Urinary bladder (tissue), 4 donors: Measurements from ENCODE around the gene NT5C1B. TPM values are rescaled to one million over a fixed set of nuclear protein-coding genes. Genes with fewer than 3 reads are reported as not detected.

Source experiments
- DNase-seq: peaks from one replicate; pipeline ENCODE4 v3.0.0-alpha.2; 2015; ENCODE audit errors: extremely low spot score
- H3K27ac ChIP-seq: one replicate; pipeline ENCODE4 v1.5.1; 2013; ENCODE audit warnings: low read depth, mild to moderate bottlenecking, moderate library complexity
- H3K36me3 ChIP-seq: one replicate; pipeline ENCODE4 v1.6.1; 2013; ENCODE audit warnings: mild to moderate bottlenecking, moderate library complexity; ENCODE audit not compliant: insufficient read depth
- H3K4me1 ChIP-seq: one replicate; pipeline ENCODE4 v1.6.1; 2013; ENCODE audit warnings: mild to moderate bottlenecking, moderate library complexity; ENCODE audit not compliant: insufficient read depth
- H3K4me3 ChIP-seq: one replicate; pipeline ENCODE4 v1.5.1; 2013; ENCODE audit warnings: low read depth, low read length
- WGBS: extraction: QIAGEN DNeasy Blood & Tissue Kit; methylation state at CpG from one replicate; pipeline ENCODE4 v1.1.7; 2013; 5-methylcytosine and 5-hydroxymethylcytosine counted together
- polyA plus RNA-seq: library from polyadenylated mRNA; stranded (reverse); fragments of 200-250 nt; gene quantifications from one replicate; pipeline ENCODE4 v1.2.3, GENCODE V29; 2013
- total RNA-seq: library from RNA; depleted of rRNA; stranded (reverse); fragments of >200 nt; gene quantifications from one replicate; pipeline ENCODE4 v1.2.3, GENCODE V29; 2014
- donor health status: healthy with polysubstance abuse.
- donor health status: healthy.

Gene NT5C1B
- total and polyA plus RNA-seq, 2 donors: 0.04 TPM; not detected in 1

- no peaks in the 10 kb centered on the region for H3K4me1 ChIP-seq
- DNase-seq: no peak
- WGBS: 92% methylated on average over 2 of the region's 2 CpGs
Observed at GRCh38 chr2:18592372-18592771, 3.0 kb upstream of the NT5C1B start.

GRCh38 chr2:18588802-18589201 lies 567 bp downstream of the NT5C1B start:
- DNase-seq: no peak
- WGBS: 94% methylated on average over 1 of the region's 1 CpG
- Histone ChIP-seq H3K36me3 (no peaks in the 10 kb centered on the region), H3K27ac (no peak overlapping the region), H3K4me3 (no peak overlapping the region), H3K4me1 (no peaks in the 10 kb centered on the region)

More at GRCh38 chr2:18592372-18592771, 3.0 kb upstream of the NT5C1B start:
- Histone ChIP-seq H3K27ac (no peak overlapping the region), H3K36me3 (no peaks in the 10 kb centered on the region), H3K4me3 (no peak overlapping the region)

- WGBS: 81% methylated on average over 1 of the region's 1 CpG
- Histone ChIP-seq H3K4me3 (no peak overlapping the region), H3K36me3 (no peaks in the 10 kb centered on the region), H3K4me1 (no peaks in the 10 kb centered on the region), H3K27ac (no peak overlapping the region)
- no peak for DNase-seq
Observed at GRCh38 chr2:18588049-18588448, 1.3 kb downstream of the NT5C1B start.

- 96% methylated on average over 3 of the region's 3 CpGs for WGBS
- Histone ChIP-seq H3K27ac (no peak overlapping the region), H3K4me3 (no peak overlapping the region), H3K36me3 (no peaks in the 10 kb centered on the region), H3K4me1 (no peaks in the 10 kb centered on the region)
- DNase-seq: no peak
Observed at GRCh38 chr2:18585526-18585925, 3.8 kb downstream of the NT5C1B start.

- Histone ChIP-seq H3K4me1 (no peaks in the 10 kb centered on the region), H3K27ac (no peak overlapping the region), H3K36me3 (no peaks in the 10 kb centered on the region), H3K4me3 (no peak overlapping the region)
- WGBS: 89% methylated on average over 32 of the region's 32 CpGs
- no peak for DNase-seq
Observed at GRCh38 chr2:18584608-18584954, 4.8 kb downstream of the NT5C1B start.

- H3K4me1 ChIP-seq: no peaks in the 10 kb centered on the region
- no peak overlapping the region for H3K4me3 ChIP-seq
- DNase-seq: no peak
- 97% methylated on average over 37 of the region's 37 CpGs for WGBS
- H3K27ac ChIP-seq: no peak overlapping the region
- H3K36me3 ChIP-seq: no peaks in the 10 kb centered on the region
Observed at GRCh38 chr2:18583905-18584607, 5.3 kb downstream of the NT5C1B start.

GRCh38 chr2:18580606-18581005 lies 8.8 kb downstream of the NT5C1B start:
- H3K27ac ChIP-seq: no peak overlapping the region
- H3K4me3 ChIP-seq: no peak overlapping the region
- H3K36me3 ChIP-seq: no peaks in the 10 kb centered on the region
- H3K4me1 ChIP-seq: no peaks in the 10 kb centered on the region
- DNase-seq: no peak
- 95% methylated on average over 3 of the region's 3 CpGs for WGBS

GRCh38 chr2:18578033-18578432 lies 11.3 kb downstream of the NT5C1B start:
- H3K4me1 ChIP-seq: no peaks in the 10 kb centered on the region
- H3K4me3 ChIP-seq: no peak overlapping the region
- H3K36me3 ChIP-seq: no peaks in the 10 kb centered on the region
- no peak overlapping the region for H3K27ac ChIP-seq
- DNase-seq: no peak

GRCh38 chr2:18566145-18566769 lies 23.1 kb downstream of the NT5C1B start:
- Histone ChIP-seq H3K27ac (no peak overlapping the region), H3K4me3 (no peak overlapping the region), H3K4me1 (no peaks in the 10 kb centered on the region), H3K36me3 (no peaks in the 10 kb centered on the region)
- whole genome bisulfite sequencing: 73% methylated on average over 1 of the region's 1 CpG
- DNase-seq: no peak

- Histone ChIP-seq H3K4me3 (peak overlapping the region; percentile 72), H3K4me1 (peaks cover 2% of the 10 kb centered on the region), H3K27ac (peak overlapping the region; percentile 97), H3K36me3 (no peaks in the 10 kb centered on the region)
- no peak for DNase-seq
- WGBS: 1% methylated on average over 3 of the region's 3 CpGs
Observed at GRCh38 chr2:18560797-18561085, 28.6 kb downstream of the NT5C1B start.

- Histone ChIP-seq H3K27ac (peak within 1 kb of the TSS; percentile 97), H3K4me3 (peak within 1 kb of the TSS; percentile 72), H3K4me1 (peaks cover 2% of the 10 kb centered on the region), H3K36me3 (no peaks in the 10 kb centered on the region)
- DNase-seq: peak; percentile 89
- under 1% methylated on average over 81 of the region's 81 CpGs for WGBS
Observed at GRCh38 chr2:18560031-18560796, 29.2 kb downstream of the NT5C1B start, which contains the start of gene RDH14. Gene RDH14, minus strand, starts transcription at chr2:18560653. Its CDS starts 81 bp downstream, at chr2:18560572.

GRCh38 chr2:18559531-18560030 lies 29.8 kb downstream of the NT5C1B start:
- Histone ChIP-seq H3K4me1 (peaks cover 2% of the 10 kb centered on the region), H3K4me3 (peak overlapping the region; percentile 72), H3K27ac (peak overlapping the region; percentile 97), H3K36me3 (no peaks in the 10 kb centered on the region)
- DNase-seq: no peak
- under 1% methylated on average over 11 of the region's 11 CpGs for WGBS

- Histone ChIP-seq H3K36me3 (no peaks in the 10 kb centered on the region), H3K4me1 (peaks cover 2% of the 10 kb centered on the region), H3K27ac (no peak overlapping the region), H3K4me3 (no peak overlapping the region)
- 61% methylated on average over 1 of the region's 1 CpG for WGBS
- no peak for DNase-seq
Observed at GRCh38 chr2:18558458-18558857, 30.9 kb downstream of the NT5C1B start.

GRCh38 chr2:18557121-18557520 lies 32.2 kb downstream of the NT5C1B start:
- peaks cover 2% of the 10 kb centered on the region for H3K4me1 ChIP-seq
- no peak for DNase-seq
- H3K27ac ChIP-seq: no peak overlapping the region
- no peak overlapping the region for H3K4me3 ChIP-seq
- H3K36me3 ChIP-seq: no peaks in the 10 kb centered on the region
- 68% methylated on average over 2 of the region's 2 CpGs for WGBS
